Measurements from ENCODE around the gene FZD2.

DNA sequence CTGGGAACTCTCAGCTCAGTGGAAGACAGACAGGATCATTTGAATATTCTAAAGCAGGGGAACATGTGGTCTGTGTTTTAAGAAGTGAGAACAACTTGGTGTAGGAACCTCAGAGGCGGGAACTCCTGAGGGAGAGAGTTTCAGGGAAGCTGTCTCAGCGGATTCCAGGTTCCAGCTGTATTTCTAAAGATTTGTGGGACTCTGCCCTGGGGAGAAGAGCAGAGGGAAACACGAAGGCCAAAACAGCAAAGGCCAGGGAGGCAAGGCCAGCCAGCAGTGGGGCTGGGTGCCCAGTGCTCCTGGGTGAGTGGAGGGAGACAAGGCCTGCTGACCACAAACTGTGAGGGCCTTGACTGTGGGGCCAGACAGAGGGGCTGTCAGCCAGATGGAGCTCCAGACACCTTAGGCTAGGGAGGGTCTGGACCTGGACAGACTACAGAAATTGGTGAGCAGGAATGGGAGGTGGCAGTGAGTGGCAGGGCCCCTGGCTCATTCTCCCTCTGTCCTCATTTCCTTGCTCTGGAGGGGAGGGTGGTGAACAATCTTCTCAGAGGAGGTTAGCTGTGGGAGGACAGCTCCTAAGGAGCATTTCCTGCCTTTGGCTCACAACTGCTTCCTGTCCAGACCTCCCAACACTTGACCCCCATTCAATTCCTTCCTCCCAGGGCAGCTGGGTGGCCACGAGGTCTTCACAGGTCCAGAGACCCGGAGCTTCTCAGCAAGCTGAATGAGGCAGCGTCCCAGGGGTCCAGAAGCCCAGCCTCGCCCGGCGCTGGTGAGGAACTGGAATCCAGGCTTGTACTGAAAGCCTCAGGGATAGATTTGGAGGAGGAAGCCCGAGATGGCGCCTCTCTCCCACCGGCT lies 21.0 kb upstream of the FZD2 start:
- TF ChIP-seq POLR2A (IDR thresholded peaks at IDR 0.05; ENCODE audit: low read depth, low read length) (no peak), POLR2AphosphoS5 (IDR thresholded peaks at IDR 0.05; ENCODE audit: low read depth, low read length) (no peak)
